Measurements from ENCODE around the gene PTBP1.

Gene PTBP1

DNA sequence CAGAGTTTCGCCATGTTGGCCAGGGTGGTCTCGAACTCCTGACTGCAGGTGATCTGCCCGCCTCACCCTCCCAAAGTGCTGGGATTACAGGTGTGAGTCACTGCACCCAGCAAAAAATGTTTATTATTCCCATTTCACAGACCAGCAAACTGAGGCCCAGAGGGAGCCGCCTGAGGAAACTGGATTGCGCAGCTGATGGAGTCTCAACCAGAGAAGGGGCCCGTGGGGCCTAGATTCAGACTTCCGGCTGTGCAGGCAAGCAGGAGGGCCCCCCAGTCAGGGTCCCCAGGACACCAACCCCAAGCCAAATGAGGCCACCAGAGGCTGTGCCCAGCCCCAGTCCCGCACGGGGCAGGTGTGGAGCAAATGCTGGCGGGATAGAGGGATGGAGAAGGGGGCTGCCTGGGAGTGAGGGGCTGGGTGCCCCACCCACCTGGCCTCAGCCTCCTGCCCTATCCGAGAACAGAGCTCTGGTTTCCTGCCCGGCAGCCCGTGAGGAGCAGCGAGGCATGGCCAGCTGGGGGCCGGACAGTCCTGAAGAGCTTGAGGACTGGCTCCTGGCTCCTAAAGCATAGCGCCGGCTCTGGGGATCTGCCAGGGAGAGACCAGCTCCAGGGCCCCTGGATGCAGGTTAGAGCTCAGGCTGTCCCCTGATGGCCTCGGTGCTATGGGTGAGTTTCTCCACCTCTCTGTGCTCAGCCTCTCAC lies 24.4 kb upstream of the PTBP1 start:
- no peak for DNase-seq

DNA sequence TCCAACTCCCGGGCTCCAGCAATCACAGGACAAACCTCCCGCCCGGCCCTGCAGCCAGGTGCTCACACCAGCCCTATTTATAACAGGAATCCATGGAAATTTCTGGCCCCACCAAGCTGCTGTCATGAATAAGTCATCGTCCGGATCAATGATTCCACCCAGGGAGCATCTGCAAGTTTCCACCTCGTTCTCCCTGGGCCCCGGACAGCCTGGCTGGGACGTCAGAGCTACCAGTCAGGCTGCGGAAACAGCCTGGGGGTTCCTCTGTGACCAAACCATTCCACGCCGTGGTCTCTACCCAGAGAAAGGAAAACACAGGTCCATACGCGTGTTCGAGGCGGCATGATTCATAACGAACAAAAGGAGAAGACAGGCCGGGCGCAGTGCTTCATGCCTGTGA lies 20.7 kb upstream of the PTBP1 start:
- no peak for DNase-seq

DNA sequence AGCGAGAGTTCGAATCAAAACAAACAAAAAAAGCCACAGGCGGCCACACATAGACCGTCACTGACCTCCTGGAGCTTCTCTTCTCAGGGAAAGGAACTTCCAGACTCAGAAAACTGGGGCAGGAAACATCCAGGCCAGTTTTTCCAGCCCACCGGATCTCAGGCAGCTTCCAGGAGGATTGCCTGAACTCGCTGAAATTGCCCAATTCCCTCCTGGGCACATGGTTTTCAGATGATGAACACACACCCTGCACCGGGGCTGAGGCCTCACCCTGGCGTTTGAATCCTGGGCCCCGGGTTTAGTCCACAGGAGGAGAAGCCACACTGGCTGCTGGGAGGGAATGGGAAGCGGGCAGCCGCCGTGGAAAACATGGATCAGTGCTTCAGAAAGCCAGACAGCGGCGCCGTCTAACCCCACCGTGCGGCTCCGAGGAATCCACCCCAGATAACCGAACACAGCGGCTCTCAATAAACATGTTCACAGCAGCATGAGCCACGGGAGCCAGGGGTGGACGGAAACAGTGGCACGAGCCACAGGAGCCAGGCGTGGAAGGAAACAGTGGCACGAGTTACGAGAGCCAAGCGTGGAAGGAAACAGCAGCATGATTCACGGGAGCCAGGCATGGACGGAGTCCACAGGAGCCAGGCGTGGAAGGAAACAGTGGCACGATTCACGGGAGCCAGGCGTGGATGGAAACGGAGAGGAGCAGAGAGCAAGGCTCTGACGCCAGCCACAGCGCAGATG lies 18.2 kb upstream of the PTBP1 start:
- no peak for DNase-seq

DNA sequence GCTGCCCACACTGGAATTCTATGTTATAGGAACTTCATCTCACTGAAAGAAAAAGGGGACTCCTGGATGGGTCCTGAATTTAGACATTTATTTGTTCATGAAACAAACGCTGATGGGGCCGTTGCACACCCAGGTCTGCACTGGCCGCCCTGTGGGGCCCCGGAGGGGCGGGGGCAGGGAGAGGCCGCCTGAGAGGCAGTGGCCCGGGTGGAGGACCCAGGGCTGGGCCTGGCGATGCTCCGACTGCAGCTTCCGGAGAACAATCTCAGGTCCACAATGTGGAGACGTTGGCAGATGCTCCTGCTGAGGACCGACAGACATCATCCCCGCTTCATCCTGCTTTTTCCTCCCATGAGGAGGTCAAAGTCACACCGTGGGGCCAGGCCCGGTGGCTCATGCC lies 16.3 kb upstream of the PTBP1 start:
- no peak for DNase-seq

DNA sequence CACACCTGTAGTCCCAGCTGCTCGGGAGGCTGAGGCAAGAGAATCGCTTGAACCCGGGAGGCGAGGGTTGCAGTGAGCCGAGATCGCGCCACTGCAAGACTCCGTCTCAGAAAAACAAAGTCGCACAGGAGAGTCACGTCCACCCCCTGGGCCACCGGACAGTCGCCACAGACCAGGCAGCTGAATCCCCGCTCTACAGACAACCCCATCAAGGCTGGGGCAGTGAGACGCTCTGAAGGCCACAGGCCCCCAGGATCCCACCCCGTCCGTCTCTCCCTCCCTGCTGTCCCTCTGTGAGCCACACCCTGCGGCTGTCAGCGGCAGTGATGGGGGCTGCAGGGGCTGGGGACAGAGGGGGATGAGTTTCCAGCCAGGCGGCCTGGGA lies 15.5 kb upstream of the PTBP1 start:
- DNase-seq = no peak

DNA sequence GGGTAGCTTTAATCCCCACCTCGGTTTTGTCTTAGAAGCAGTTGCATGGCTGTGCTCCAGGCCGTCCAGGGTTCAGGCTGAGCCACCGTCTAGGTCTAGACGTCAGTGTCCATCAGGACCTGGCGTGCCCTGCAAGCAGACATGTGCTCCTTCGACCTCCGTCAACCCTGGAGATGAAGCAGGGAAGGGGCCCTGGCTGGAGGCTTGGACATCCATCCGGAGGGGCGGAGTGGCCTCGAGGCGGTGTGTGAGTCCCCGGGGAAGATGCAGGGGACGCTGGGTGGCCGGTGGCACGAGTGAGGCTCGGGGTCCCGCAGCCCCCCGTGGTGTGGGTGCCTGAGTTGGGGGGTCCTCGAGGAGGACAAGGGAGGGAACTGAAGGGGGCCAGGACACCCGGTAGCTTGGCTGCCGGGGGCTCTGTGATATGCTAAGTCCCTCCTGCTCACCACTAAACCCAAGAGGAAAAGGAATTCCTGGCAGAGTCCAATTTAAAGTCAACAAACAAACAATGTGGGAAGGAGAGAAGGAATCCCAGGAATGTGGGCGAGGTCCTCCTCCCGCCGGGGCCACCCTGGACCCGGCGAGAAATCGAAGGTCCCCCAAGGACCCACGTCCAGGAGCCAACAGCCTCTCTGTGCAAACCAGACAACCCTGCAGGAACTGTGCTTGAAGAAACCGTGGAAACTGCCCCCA lies 14.9 kb upstream of the PTBP1 start:
- no peak for DNase-seq

DNA sequence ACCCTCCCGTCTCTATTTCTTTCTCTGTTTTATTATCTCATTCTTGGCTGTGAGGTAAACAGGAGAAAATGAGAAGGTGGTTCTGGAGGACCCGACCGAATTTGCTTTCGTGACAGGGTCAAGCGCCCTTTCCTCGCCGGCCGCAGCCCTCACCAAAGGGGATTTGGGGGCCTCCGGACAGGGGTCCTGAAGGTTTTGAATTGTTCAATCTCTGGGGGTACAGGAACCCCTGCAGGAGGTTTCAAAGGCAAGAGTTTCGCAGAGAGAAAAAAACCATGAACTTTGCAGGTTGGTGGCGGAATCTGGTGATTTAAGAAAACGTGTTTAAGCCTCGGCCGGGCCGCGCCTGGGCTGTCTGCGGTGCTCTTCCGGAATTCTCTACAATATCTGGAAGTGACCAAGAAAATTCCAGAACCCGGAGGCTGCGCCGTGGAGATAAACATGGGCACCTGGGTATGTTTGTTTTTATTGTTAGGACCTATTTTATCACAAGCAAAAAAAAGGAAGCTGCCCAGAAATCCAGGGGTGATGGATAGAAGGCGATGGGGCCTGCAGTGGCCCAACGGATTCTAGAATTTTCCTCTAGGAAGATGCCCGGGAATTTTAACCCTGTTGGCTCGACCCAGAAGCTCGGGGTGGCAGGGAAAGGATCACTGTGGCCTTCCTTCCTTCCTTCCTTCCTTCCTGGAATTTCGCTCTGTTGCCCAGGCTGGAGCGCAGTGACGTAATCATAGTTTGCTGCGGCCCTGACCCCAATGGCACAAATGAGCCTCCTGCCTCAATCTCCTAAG lies 14.2 kb upstream of the PTBP1 start:
- no peak for DNase-seq

DNA sequence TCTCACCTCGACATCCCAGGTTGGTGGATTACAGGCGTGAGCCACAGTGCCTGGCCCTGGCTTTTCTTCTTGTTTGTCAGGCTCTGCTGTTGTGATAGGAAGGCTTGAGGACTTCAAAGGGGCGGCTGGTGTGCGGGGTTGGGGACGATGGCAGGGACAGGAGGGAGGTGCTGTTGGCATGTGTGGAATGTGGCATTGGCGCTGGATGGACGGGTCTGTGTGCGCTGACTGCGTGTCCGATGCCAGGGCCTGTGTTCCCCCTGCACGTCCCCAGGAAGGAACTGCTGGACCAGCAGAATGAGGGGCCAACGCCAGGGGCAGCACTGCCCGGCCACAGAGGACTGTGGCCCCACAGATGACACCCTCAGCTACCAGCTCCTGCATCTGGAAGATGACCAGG lies 12.7 kb upstream of the PTBP1 start:
- DNase-seq = no peak

DNA sequence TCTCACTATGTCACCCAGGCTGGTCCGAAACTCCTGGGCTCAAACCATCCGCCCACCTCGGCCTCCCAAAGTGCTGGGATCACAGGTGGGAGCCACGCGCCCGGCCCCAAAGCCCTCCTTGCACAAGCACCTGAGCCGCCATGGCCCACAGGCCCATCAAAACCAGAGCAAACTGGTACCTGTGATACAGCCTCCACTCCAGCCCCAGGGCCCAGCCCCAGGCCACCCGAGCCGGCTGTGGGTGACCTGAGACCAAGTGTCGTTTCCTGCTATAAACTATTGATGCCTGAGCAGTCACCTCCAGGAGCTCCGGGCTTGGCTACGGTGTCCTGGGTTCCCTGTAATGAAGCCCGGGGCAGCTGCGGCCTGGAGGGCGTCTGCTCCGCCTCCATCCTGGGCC lies 9.7 kb upstream of the PTBP1 start:
- no peak for DNase-seq

DNA sequence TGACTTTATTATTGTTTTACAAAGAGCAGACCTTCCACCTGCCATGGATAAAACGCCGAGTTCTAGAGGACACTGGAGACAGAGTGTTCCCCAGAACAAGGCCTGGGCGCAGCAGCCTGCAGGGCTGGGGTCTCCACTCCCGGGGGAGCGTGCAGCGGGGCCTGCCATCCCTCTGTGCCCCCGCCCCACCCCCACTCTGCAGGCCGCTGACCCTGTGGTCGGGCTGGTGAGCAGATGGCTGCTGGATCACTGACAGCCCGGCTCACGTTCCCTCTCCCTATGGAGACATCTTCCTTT lies 8.6 kb upstream of the PTBP1 start:
- DNase-seq = no peak

DNA sequence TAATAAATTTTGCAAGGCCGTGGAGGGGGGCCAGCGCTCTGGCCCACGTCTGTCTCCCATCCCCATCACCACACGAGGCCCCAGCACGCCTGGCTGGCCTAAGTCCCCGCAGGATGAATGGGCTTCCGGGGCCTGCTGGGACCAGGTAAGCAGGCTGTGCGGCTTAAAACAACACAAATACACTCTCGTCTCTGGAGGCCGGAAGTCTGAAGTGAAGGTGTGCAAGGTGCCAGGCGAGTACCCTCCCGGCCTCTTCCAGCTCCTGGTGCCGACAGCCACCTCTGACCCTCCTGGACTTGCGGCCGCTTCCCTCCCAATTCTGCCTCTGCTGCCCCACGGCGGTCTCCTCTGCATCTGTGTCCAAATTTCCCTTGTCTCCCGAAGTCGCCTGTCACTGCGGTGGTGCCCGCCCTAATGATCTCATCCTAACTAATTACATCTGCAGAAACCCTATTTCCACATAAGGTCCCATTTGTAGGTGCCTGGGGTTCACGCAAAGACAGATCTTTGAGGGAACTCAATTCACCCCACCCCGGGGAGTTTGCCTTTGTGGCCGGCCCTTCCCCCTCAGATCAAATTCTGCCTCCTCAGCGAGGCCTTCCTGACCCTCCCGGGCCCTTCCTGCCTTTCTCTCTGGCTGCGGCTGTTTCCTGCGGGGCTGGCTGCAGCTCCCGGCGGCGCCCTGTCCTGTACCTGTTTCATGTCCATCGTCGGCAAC lies 8.1 kb upstream of the PTBP1 start:
- DNase-seq = no peak

DNA sequence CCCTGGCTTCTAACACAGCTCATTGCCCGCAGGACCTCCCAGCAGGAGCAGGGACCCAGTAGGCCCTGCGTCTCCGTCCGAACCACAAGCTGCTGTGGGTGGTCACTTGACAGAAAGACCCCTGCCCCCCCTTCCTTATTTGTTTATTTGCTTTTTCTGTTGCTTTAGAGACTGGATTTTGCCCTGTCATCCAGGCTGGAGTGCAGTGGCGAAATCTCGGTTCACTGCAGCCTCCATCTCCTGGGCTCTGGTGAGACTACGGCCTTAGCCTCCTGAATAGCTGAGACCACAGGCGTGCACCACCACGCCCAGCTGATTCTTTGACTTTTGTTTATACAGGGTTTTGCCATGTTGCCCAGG lies 7.6 kb upstream of the PTBP1 start:
- DNase-seq = no peak

DNA sequence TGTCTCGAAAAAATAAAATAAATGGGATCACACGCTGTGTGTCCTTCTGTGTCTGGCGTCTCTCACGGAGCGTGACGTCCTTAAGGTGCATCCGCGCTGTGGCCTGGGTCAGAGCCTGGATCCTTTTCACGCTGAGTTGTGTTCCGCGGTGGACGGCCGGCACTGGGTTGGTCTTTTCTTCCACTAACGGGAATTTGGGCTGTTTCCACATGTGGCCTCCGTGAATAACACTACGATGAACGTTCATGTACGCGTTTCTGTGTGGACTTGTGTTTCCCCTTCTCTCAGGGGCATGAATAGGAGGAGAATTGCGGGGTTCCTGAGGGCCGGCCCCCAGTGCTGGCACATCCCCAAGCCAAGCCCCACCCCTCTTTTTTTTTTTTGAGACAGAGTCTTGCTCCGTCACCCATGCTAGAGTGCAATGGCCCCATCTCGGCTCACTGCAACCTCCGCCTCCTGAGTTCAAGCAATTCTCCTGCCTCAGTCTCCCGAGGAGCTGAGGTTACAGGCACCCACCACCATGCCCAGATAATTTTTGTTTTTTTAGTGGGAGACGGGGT lies 6.2 kb upstream of the PTBP1 start:
- DNase-seq = no peak

DNA sequence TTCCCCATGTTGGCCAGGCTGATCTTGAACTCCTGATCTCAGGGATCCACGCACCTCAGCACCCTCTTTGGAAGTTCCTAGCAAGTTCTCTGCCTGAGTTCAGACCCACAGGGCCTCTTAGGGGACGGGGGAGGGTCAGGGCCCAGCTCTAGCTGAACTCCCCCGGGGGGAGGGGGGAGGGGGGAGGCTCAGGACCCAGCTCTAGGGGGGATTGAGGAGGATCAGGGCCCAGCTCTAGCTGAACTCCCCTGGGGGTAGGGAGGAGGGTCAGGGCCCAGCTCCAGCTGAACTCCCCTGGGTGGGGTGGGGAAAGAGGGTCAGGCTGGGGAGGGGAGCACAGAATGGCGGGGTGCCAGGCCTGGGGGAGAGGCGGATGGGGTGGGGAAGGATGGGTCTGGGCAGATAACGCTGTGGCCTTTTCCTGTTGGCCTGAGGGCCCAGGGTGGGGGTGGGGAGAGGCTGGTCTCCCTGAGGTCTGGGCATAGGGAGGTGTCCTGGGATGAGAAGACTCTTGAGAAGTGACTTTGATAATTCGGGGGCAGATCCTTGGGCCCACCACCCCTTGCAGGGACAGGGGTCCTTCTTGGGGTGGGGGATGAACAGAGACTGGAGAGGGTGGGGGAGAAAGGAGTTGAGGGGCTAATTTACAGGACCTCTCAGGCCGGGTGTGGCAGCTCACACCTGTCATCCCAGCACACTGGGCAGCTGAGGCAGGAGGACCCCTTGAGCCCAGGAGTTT lies 5.5 kb upstream of the PTBP1 start:
- DNase-seq = no peak

DNA sequence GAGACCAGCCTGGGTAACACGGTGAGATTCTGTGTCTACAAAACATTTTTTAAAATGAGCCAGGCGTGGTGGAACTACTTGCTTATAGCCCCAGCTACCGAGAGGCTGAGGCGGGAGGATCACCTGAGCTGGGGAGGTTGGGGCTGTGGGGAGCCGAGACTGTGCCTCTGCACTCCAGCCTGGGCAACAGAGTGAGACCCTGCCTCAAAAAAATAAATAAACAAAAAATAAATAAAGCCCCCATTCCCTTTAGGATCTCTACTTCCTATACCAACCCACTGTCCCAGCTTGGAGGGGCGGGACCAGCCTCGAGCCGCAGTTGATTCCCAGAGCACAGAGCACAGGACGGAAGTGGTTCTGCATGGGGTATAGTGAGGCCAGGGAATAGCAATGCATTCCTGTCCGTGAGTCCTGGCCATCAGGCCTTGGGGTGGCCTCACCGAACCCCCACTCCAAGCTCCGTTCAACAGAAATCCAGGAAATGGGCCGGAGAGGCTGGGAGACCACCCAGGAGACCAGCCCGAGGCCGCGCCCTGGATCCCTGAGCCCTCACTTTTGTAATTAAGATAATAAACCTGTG lies 4.9 kb upstream of the PTBP1 start:
- no peak for DNase-seq

DNA sequence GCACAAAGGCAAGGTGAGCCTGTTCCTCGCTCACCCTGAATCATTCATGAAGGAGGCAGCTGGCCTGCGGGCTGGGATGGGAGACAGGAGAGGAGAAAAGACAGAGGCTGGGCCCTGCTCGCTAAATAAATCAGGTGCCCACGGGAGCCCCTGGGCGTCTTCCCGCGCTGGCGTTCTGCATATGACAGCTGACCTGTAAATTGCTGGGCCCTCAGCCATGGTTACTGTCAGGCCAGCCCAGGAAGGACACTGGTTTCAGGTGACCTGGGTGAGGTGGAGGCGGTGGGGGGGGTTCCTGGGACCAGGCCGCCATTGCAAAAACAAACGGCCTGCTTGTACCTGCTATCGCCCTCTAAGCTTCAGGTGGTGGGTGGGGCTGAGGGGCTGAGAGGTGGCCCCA lies 3.4 kb upstream of the PTBP1 start:
- DNase-seq = no peak

DNA sequence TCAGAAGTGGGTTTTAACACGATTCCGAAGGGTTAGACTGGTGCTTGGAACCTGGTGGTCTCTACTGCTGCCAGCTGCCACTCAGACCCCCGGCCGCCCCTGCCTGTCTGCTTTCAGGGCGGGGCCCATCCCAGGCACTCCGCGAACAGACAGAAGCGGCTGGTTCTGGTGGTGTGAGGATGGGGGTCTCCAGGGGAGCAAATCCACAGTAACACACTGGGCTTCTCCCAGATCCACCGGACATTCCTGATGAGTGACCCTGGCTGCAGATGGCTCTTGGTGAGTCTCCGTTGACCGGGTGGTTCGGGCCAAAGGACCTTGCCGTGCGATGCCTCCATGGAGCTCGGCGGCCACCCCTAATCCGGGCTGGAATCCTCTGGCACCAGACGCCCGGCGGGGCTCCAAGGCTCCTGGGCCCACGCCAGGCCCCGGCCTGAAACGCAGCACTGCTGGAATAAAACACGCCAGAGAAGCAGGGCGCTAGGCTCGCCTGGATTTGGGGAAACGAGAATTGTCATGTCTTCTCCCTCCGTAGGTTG lies 2.1 kb upstream of the PTBP1 start:
- no peak for DNase-seq

DNA sequence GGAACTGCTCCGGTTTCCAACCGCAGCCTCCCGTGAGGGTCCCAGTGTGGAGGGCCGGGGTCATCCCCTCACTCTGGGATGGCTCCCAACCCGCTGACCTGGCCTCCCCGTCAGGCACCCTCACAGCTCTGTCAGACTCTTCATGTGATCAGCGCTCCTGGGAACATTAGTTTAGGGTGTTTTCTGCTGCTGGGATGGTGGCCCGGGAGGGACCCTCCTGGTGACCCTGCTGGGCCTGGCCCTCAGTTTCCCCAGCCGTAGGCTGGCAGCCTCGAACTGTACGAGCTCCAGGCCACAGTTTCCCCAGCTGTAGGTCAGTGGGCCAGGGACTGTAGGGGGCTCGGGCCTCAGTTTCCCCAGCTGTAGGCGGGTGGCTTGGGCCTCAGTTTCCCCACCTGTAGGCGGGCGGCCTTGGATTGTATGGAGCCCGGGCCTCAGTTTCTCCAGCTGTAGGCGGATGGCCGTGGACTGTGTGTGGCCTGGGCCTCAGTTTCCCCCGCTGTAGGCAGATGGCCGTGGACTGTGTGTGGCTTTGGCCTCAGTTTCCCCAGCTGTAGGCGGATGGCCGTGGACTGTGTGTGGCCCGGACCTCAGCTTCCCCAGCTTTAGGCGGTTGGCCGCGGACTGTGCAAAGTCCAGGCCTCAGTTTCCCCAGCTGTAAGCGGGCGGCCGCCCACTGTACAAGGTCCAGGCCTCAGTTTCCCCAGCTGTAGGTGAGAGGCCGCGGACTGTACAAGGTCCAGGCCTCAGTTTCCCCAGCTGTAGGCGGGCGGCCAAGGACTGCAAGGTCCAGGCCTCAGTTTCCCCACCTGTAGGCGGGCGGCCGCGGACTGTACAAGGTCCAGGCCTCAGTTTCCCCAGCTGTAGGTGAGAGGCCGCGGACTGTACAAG lies 1.3 kb upstream of the PTBP1 start:
- no peak for DNase-seq

DNA sequence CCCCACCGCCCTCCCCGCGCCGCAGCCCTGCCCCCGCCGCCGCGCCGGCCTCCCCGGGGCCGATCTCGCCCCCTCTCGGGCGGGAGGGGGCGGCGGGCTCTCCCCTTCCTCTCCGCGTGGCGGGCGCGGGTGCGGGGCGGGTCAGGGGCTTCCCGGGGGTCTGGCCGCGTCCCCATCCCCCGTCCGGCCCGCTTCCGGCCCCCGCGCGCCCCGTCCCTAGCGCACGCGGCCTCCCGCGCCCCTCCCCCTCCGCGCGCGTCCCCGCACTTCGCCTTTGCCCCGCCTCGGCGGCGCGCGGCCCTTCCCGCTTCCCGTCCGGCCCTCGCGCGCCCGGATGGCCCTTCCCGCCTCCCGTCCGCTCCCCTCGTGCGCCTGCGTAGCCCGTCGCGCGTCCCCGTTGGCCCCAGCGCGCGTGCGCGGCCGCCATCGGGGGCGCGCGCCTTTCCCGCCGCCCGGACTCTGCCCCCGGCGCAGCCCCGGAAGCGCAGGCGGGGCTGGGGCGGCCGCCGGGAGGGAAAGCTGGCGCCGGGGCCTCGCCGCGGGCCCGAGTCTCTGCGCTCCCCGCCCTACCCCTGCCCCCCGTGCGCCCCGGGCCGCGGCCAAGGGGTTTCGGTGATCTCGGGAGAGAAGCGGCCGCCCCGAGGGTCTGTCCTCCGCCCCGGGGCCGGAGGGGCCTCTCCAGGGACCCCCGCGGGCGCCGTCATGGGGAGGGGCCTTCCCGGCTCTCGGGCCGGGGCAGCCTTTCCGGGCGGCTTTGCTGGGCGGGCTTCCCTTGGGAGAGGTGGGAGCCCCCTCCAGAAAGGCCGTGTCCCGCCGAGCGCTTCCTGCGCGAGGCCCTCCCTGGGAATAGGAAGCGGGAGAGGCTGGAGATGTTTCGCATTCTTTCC lies 519 bp downstream of the PTBP1 start:
- DNase-seq = peak; percentile 31

Measured in NCI-H1694 treated with DMSO at 0.1 percent for 48 hours (cell line).